ENCODE measurements around the gene AKNA. TPM values are rescaled to one million over a fixed set of nuclear protein-coding genes. Genes with fewer than 3 reads are reported as not detected.
A peak's percentile ranks its signal among the peaks of the same experiment; 100 is the strongest.

The AKNA gene
- total and polyA plus RNA-seq, 2 donors (not counting 1 experiment from before 2014, with no cell fraction given), result 178 to 407 TPM

GRCh38 chr9:114343471-114344187, 44.2 kb downstream of the AKNA start:
- H3K27ac ChIP-seq (ENCODE audit: low read length in 2 of 2), result peak overlapping the region in 1 of 2 donors; percentile 58
- CTCF ChIA-PET, result interaction anchor here (0.5 to 9.3 kb wide), 5 partner anchors 30 to 288 kb away, joined by 3 to 91 read pairs (median 3); no protein-coding TSS in a partner anchor
- no peak overlapping the region for H3K4me3 Mint-ChIP-seq

More at GRCh38 chr9:114343471-114344187, 44.2 kb downstream of the AKNA start:
- WGBS (ENCODE audit: insufficient coverage), result 100% methylated on average over 3 of the region's 9 CpGs
- TF ChIP-seq CTCF (IDR thresholded peaks at IDR 0.05) (no peak), EZH2 (IDR thresholded peaks at IDR 0.05; ENCODE audit: borderline replicate concordance, insufficient read depth, low read depth, low read length, poor library complexity, severe bottlenecking) (no peak)
- no peak overlapping the region for H2AFZ ChIP-seq (ENCODE audit: insufficient read depth, low read depth, low read length, poor library complexity, severe bottlenecking)
- no peak overlapping the region for H3K9ac ChIP-seq (ENCODE audit: low read length)
- no peak overlapping the region for H3K4me2 ChIP-seq (replicated peaks; ENCODE audit: low read depth, low read length, poor library complexity, severe bottlenecking)
- Mint-ChIP-seq H3K27ac (peak overlapping the region; percentile 37), H3K27me3 (no peaks in the 10 kb centered on the region), H3K9me3 (ENCODE audit: insufficient read depth) (no peaks in the 10 kb centered on the region), H3K4me1 (peaks cover 37% of the 10 kb centered on the region)
- H3K9me3 ChIP-seq (ENCODE audit: control extremely low read depth in 1 of 3, control insufficient read depth in 2 of 3, insufficient read depth in 1 of 3, low read length in 2 of 3), result no peaks in the 10 kb centered on the region
- peaks cover 6 to 24% of the 10 kb centered on the region in 2 donors for H3K4me1 ChIP-seq (ENCODE audit: control insufficient read depth in 2 of 2, insufficient read depth in 2 of 2, low read length in 2 of 2)
- H3K4me3 ChIP-seq (ENCODE audit: control extremely low read depth in 1 of 5, extremely low read depth in 1 of 5, insufficient read depth in 1 of 5, low read depth in 2 of 5, low read length in 4 of 5), result no peak overlapping the region
- peaks cover 22% of the 10 kb centered on the region for H3K79me2 ChIP-seq (ENCODE audit: control insufficient read depth, insufficient read depth, low read length)
- ATAC-seq (ENCODE audit: low read depth) (no peak), DNase-seq (no peak)
- peaks cover 11 to 98% of the 10 kb centered on the region in 2 experiments for H3K36me3 ChIP-seq (replicated peaks in 1 of 2; ENCODE audit: control extremely low read depth in 1 of 2, control insufficient read depth in 1 of 2, extremely low read depth in 1 of 2, insufficient read depth in 2 of 2, low read length in 1 of 2)
- no peaks in the 10 kb centered on the region for H3K27me3 ChIP-seq (replicated peaks in 1 of 4; ENCODE audit: control extremely low read depth in 1 of 4, control insufficient read depth in 3 of 4, insufficient read depth in 4 of 4, low read length in 3 of 4)
- H4K20me1 ChIP-seq (ENCODE audit: control insufficient read depth, insufficient read depth, low read length, poor library complexity, severe bottlenecking), result peaks cover 70% of the 10 kb centered on the region
- intact Hi-C loops (cut with micrococcal nuclease), result no loop called here
- POLR2A ChIA-PET, result interaction anchor here (1.0 to 1.2 kb wide), 2 partner anchors 29 to 42 kb away, joined by 3 read pairs; no protein-coding TSS in a partner anchor
